CD4-positive, CD25-positive, alpha-beta regulatory T cell (primary cell): ENCODE measurements around the gene HOXA13. TPM values are rescaled to one million over a fixed set of nuclear protein-coding genes. Genes with fewer than 3 reads are reported as not detected.

Experiments used
- ATAC-seq, 2 donors: fragments of 150-1000 bp; cut with Tn5 transposase; one replicate each; pipeline ENCODE4 v1.10.0; 2021; ENCODE audit warnings: low read depth in 2 of 2, moderate number of reproducible peaks in 2 of 2, moderate library complexity in 1 of 2
- DNase-seq, 3 donors: peaks; one replicate each; pipeline versions ENCODE4 v3.0.0 to v3.0.0-alpha.2; 2012 to 2022; ENCODE audit warnings: mixed read lengths in 1 of 3
- H3K27ac ChIP-seq: one replicate; pipeline ENCODE4 v1.7.0; 2013; ENCODE audit warnings: mild to moderate bottlenecking, low read length; ENCODE audit not compliant: insufficient read depth, poor library complexity, severe bottlenecking
- H3K27me3 ChIP-seq: one replicate; pipeline ENCODE4 v1.7.0; 2013; ENCODE audit warnings: low read length; ENCODE audit not compliant: control insufficient read depth, insufficient read depth
- H3K36me3 ChIP-seq: one replicate; pipeline ENCODE4 v1.7.0; 2013; ENCODE audit warnings: mild to moderate bottlenecking, low read length, moderate library complexity; ENCODE audit not compliant: control insufficient read depth, insufficient read depth
- H3K4me1 ChIP-seq: 2 replicates; pipeline ENCODE4 v1.7.0; 2013; ENCODE audit warnings: mild to moderate bottlenecking, low read length; ENCODE audit not compliant: insufficient read depth, control insufficient read depth, poor library complexity, severe bottlenecking
- H3K4me3 ChIP-seq: one replicate; pipeline ENCODE4 v1.7.0; 2013; ENCODE audit warnings: low read depth, mild to moderate bottlenecking, low read length, moderate library complexity
- H3K9me3 ChIP-seq, 2 experiments: 1 replicate in 1 of 2; 2 replicates in 1 of 2; pipeline ENCODE4 v1.7.0; 2013; ENCODE audit warnings: low read length in 2 of 2, mild to moderate bottlenecking in 1 of 2, moderate library complexity in 1 of 2; ENCODE audit not compliant: control insufficient read depth in 2 of 2
- H3K27ac Mint-ChIP-seq, 3 donors: one replicate each; pipeline ENCODE4 v1.8.0; 2020 to 2022; ENCODE audit warnings: mild to moderate bottlenecking in 3 of 3, mixed read lengths in 3 of 3, moderate library complexity in 2 of 3
- H3K27me3 Mint-ChIP-seq: one replicate; pipeline ENCODE4 v1.8.0; 2022; ENCODE audit warnings: mild to moderate bottlenecking, mixed read lengths
- H3K36me3 Mint-ChIP-seq: one replicate; pipeline ENCODE4 v1.8.0; 2020; ENCODE audit warnings: mixed read lengths
- H3K4me1 Mint-ChIP-seq, 4 donors: one replicate each; pipeline ENCODE4 v1.8.0; 2020 to 2022; ENCODE audit warnings: mixed read lengths in 4 of 4, mild to moderate bottlenecking in 1 of 4
- H3K4me3 Mint-ChIP-seq, 4 donors: one replicate each; pipeline ENCODE4 v1.8.0; 2020 to 2022; ENCODE audit warnings: mild to moderate bottlenecking in 4 of 4, mixed read lengths in 4 of 4, moderate library complexity in 3 of 4
- H3K9me3 Mint-ChIP-seq, 7 donors: one replicate each; pipeline ENCODE4 v1.8.0; 2020 to 2022; ENCODE audit warnings: mixed read lengths in 7 of 7, mild to moderate bottlenecking in 3 of 7, moderate library complexity in 2 of 7
- polyA plus RNA-seq, 4 donors: library from polyadenylated mRNA; unstranded; fragments of 300-500 nt; fragmentation: Illumina TruSeq; gene quantifications; one replicate each; pipeline ENCODE4 v1.2.3, GENCODE V29; 2021
- total RNA-seq: library from RNA; stranded (reverse); gene quantifications from one replicate; pipeline ENCODE4 v1.2.3, GENCODE V29; 2022

HOXA13 gene
- total and polyA plus RNA-seq, 5 donors from 2014 or later, result not detected

- Mint-ChIP-seq H3K4me1 (peaks cover 11 to 70% (median 36%) of the 10 kb centered on the region in 4 donors), H3K4me3 (peak overlapping the region; percentile 71 to 85 (median 79)), H3K27ac (peak overlapping the region in 1 of 3 donors; percentile 65), H3K36me3 (peaks cover 3% of the 10 kb centered on the region), H3K27me3 (peaks cover 99% of the 10 kb centered on the region), H3K9me3 (peaks cover 0 to 10% (median 0%) of the 10 kb centered on the region in 7 donors)
- Histone ChIP-seq H3K9me3 (no peaks in the 10 kb centered on the region), H3K4me1 (peaks cover 59% of the 10 kb centered on the region), H3K27ac (no peak overlapping the region), H3K36me3 (no peaks in the 10 kb centered on the region), H3K27me3 (peaks cover 62% of the 10 kb centered on the region), H3K4me3 (peak overlapping the region; percentile 13)
- ATAC-seq (no peak), DNase-seq (no peak)
These were observed 43.9 kb downstream of the HOXA13 start for GRCh38 chr7:27155816-27156507.

DNA sequence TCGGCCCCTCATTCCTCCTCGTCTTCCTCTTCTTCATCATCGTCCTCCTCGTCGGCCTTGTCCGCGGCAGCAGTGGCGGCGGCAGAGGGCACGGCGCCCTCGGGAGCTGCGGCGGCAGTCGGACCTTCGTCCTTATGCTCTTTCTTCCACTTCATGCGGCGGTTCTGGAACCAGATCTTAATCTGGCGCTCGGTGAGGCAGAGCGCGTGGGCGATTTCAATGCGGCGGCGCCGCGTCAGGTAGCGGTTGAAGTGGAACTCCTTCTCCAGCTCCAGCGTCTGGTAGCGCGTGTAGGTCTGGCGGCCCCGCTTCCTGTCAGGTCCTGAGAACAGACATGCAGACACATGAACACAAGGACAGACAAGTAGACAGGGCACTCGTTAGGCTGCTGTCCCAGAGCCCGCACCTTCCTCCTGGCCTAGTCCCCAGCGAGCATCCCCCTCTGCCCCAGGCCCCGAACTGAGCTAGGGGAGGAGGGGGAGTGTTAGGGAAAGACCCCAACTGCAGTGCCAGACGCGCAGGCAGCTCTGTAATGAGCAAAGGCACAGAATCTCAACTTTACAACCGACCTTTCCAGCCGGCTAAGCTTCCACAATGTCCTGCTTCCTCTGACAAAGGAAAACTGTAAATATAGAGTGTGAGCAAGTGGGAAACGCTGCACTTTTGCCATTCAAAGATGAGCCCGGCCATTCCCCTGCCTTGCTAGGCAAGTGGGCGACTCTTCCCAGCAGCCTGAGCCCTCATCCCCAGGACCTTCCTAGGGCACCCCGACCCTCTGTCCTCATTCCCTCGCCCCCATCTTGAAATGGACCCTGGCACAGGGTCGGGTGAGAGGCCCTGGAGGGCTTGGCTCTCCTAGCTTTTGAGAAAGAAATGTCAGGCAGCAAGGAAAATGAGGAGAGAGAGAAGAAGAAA lies 44.7 kb downstream of the HOXA13 start:
- Histone ChIP-seq H3K4me3 (no peak overlapping the region), H3K9me3 (no peaks in the 10 kb centered on the region), H3K36me3 (no peaks in the 10 kb centered on the region), H3K27me3 (peaks cover 66% of the 10 kb centered on the region), H3K4me1 (peaks cover 58% of the 10 kb centered on the region), H3K27ac (no peak overlapping the region)
- H3K27ac Mint-ChIP-seq, result peak overlapping the region in 1 of 3 donors; percentile 65
- H3K9me3 Mint-ChIP-seq, result peaks cover 0 to 10% (median 0%) of the 10 kb centered on the region in 7 donors
- no peak for ATAC-seq
- peak overlapping the region; percentile 78 to 82 (median 81) for H3K4me3 Mint-ChIP-seq
- H3K27me3 Mint-ChIP-seq, result peaks cover 99% of the 10 kb centered on the region
- peaks cover 3% of the 10 kb centered on the region for H3K36me3 Mint-ChIP-seq
- no peak for DNase-seq
- H3K4me1 Mint-ChIP-seq, result peaks cover 10 to 73% (median 38%) of the 10 kb centered on the region in 4 donors

DNA sequence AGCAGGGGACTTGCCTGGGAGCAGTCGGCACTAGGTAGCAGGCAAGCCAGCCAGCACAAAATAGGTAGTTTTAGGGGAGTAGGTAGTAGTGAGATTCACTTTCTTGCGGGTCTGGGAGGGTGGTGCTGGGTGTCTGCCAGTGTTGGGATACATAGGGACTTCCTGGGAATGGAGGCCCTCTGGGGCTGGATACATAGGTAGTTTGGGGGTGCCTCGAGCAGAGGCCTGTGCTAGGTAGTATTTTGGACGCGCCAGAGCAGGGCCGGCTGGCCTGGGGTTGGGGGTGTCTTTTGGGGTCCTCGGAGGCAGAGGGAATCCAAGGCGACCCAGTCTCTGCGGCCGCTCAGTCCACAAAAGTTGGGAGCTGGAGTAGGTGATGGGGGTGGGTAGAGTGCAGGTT lies 45.5 kb downstream of the HOXA13 start:
- H3K27ac Mint-ChIP-seq, result peak overlapping the region in 1 of 3 donors; percentile 9
- peak overlapping the region; percentile 20 to 82 (median 65) for H3K4me3 Mint-ChIP-seq
- Histone ChIP-seq H3K27me3 (peaks cover 64% of the 10 kb centered on the region), H3K4me3 (no peak overlapping the region), H3K36me3 (no peaks in the 10 kb centered on the region), H3K27ac (no peak overlapping the region), H3K4me1 (peaks cover 52% of the 10 kb centered on the region), H3K9me3 (no peaks in the 10 kb centered on the region)
- DNase-seq (no peak), ATAC-seq (no peak)
- peaks cover 0 to 10% (median 0%) of the 10 kb centered on the region in 7 donors for H3K9me3 Mint-ChIP-seq
- peaks cover 99% of the 10 kb centered on the region for H3K27me3 Mint-ChIP-seq
- peaks cover 10 to 69% (median 38%) of the 10 kb centered on the region in 4 donors for H3K4me1 Mint-ChIP-seq
- H3K36me3 Mint-ChIP-seq, result peaks cover 3% of the 10 kb centered on the region

DNA sequence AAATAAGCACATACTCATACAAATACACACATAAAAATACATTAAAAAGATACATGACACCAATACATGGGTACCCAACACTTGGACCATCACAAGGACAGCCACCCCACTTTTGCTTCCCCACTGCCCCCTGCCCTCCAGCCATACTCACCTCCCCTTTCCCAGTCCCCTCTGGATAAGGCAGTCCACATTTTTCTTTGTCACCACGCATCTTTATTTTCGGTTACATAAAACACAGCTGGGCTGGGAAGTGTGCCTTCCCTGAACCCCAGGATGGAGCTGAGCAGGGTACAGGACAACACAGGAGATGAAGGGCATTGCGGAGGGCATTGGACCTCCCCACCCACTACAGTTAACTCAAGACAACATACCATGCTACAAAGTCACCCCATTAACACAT lies 46.4 kb downstream of the HOXA13 start:
- Mint-ChIP-seq H3K4me1 (peaks cover 10 to 67% (median 38%) of the 10 kb centered on the region in 4 donors), H3K27me3 (peaks cover 98% of the 10 kb centered on the region), H3K9me3 (peaks cover 0 to 10% (median 0%) of the 10 kb centered on the region in 7 donors), H3K4me3 (peak overlapping the region in 1 of 4 donors; percentile 82), H3K27ac (no peak overlapping the region), H3K36me3 (no peaks in the 10 kb centered on the region)
- no peak for DNase-seq
- no peak for ATAC-seq
- H3K4me1 ChIP-seq, result peaks cover 52% of the 10 kb centered on the region
- H3K27ac ChIP-seq, result no peak overlapping the region
- no peaks in the 10 kb centered on the region for H3K9me3 ChIP-seq
- no peaks in the 10 kb centered on the region for H3K36me3 ChIP-seq
- no peak overlapping the region for H3K4me3 ChIP-seq
- peaks cover 63% of the 10 kb centered on the region for H3K27me3 ChIP-seq

DNA sequence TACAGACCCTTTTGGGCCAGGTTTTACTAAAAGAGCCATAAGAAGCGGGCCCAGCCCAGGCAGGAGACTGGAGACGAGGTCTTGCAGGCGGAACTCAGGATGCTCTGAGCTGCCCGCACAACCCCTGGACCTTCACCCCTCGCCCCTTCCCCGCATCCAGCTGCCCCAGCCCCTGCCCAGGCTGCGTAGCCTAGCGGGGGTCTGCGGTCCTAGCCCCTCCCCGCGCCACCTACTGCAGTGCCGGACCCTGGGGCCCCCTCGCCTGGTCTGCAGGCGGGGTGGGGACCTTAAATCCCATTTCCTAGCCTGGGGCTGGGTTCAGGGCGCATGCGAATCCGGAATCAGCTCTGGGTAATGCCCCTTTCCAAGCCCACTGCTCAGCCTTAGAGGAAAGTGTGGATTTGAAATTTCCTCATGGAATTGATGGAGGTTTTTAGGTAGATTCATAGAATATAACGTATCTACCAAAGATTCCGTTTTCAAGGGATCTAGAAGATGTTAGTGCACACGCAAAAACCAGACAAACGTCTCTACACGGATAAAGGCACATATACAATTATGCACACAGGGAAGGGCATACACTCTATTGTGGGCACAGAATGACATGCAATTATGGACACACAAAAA lies 47.0 kb downstream of the HOXA13 start:
- Histone ChIP-seq H3K4me1 (peaks cover 54% of the 10 kb centered on the region), H3K27ac (no peak overlapping the region), H3K9me3 (no peaks in the 10 kb centered on the region), H3K27me3 (peaks cover 63% of the 10 kb centered on the region), H3K36me3 (no peaks in the 10 kb centered on the region), H3K4me3 (no peak overlapping the region)
- Mint-ChIP-seq H3K27ac (no peak overlapping the region), H3K4me3 (peak overlapping the region in 1 of 4 donors; percentile 82), H3K36me3 (no peaks in the 10 kb centered on the region), H3K4me1 (peaks cover 10 to 68% (median 35%) of the 10 kb centered on the region in 4 donors), H3K9me3 (peaks cover 0 to 10% (median 0%) of the 10 kb centered on the region in 7 donors), H3K27me3 (peaks cover 98% of the 10 kb centered on the region)
- DNase-seq (no peak), ATAC-seq (no peak)

- Histone ChIP-seq H3K4me3 (peak within 1 kb of the TSS; percentile 13), H3K27ac (no peak within 1 kb of the TSS), H3K4me1 (peaks cover 55% of the 10 kb centered on the region), H3K9me3 (no peaks in the 10 kb centered on the region), H3K27me3 (peaks cover 59% of the 10 kb centered on the region), H3K36me3 (no peaks in the 10 kb centered on the region)
- Mint-ChIP-seq H3K36me3 (no peaks in the 10 kb centered on the region), H3K4me3 (peak within 1 kb of the TSS; percentile 81 to 96 (median 84)), H3K27me3 (peaks cover 98% of the 10 kb centered on the region), H3K4me1 (peaks cover 10 to 65% (median 29%) of the 10 kb centered on the region in 4 donors), H3K27ac (peak within 1 kb of the TSS in 1 of 3 donors; percentile 40), H3K9me3 (peaks cover 0 to 10% (median 0%) of the 10 kb centered on the region in 7 donors)
- DNase-seq (no peak), ATAC-seq (no peak)
These were observed 47.7 kb downstream of the HOXA13 start, which contains the start of gene HOXA3 for GRCh38 chr7:27151931-27152815. Gene HOXA3 (minus strand): TSS chr7:27152583. CDS start chr7:27110640, 41,943 bp downstream.
